Subcutaneous abdominal adipose tissue (tissue), 5 donors: Measurements from ENCODE around the gene DDR2.

Source experiments
- H3K27ac ChIP-seq: one replicate; pipeline ENCODE4 v1.7.0; 2013; ENCODE audit warnings: low read depth, mild to moderate bottlenecking, inconsistent platforms, low read length, moderate library complexity
- H3K27me3 ChIP-seq, 5 donors: one replicate each; pipeline ENCODE4 v1.7.0; 2013; ENCODE audit warnings: low read length in 5 of 5, inconsistent platforms in 1 of 5; ENCODE audit not compliant: control insufficient read depth in 5 of 5, insufficient read depth in 4 of 5
- H3K36me3 ChIP-seq, 5 donors: one replicate each; pipeline ENCODE4 v1.7.0; 2013; ENCODE audit warnings: low read length in 5 of 5; ENCODE audit not compliant: control insufficient read depth in 5 of 5, insufficient read depth in 5 of 5
- H3K4me1 ChIP-seq, 5 donors: one replicate each; pipeline ENCODE4 v1.7.0; 2013; ENCODE audit warnings: low read length in 5 of 5, mild to moderate bottlenecking in 3 of 5, moderate library complexity in 1 of 5; ENCODE audit not compliant: control insufficient read depth in 5 of 5, insufficient read depth in 5 of 5
- H3K4me3 ChIP-seq, 5 donors: one replicate each; pipeline ENCODE4 v1.7.0; 2013; ENCODE audit warnings: low read length in 5 of 5, low read depth in 1 of 5
- H3K9ac ChIP-seq, 5 donors: one replicate each; pipeline ENCODE4 v1.7.0; 2013; ENCODE audit warnings: low read length in 5 of 5, mild to moderate bottlenecking in 4 of 5, moderate library complexity in 3 of 5
- H3K9me3 ChIP-seq, 5 donors: one replicate each; pipeline ENCODE4 v1.7.0; 2013; ENCODE audit warnings: low read length in 5 of 5; ENCODE audit not compliant: control insufficient read depth in 5 of 5
- donor health status: healthy.
- donor health status: healthy.
- donor health status: healthy.
- donor health status: healthy.
- donor health status: healthy.

The DDR2 gene

GRCh38 chr1:162691999-162692575 is 59.8 kb downstream of the DDR2 start:
- peaks cover 8 to 59% (median 53%) of the 10 kb centered on the region in 5 donors for H3K4me1 ChIP-seq
- H3K36me3 ChIP-seq = no peaks in the 10 kb centered on the region
- H3K9me3 ChIP-seq = no peaks in the 10 kb centered on the region
- peak overlapping the region; percentile 92 for H3K27ac ChIP-seq
- H3K27me3 ChIP-seq = no peaks in the 10 kb centered on the region
- peak overlapping the region in 2 of 5 donors; percentile 10 to 11 for H3K9ac ChIP-seq
- H3K4me3 ChIP-seq = no peak overlapping the region

- Histone ChIP-seq H3K36me3 (no peaks in the 10 kb centered on the region), H3K27me3 (no peaks in the 10 kb centered on the region), H3K27ac (peak overlapping the region; percentile 82), H3K4me3 (no peak overlapping the region), H3K9ac (peak overlapping the region in 2 of 5 donors; percentile 1 to 32), H3K4me1 (peaks cover 8 to 64% (median 57%) of the 10 kb centered on the region in 5 donors), H3K9me3 (no peaks in the 10 kb centered on the region)
Measured at GRCh38 chr1:162694911-162695310, 62.6 kb downstream of the DDR2 start.

- Histone ChIP-seq H3K9me3 (no peaks in the 10 kb centered on the region), H3K9ac (peak overlapping the region in 1 of 5 donors; percentile 1), H3K27me3 (no peaks in the 10 kb centered on the region), H3K36me3 (peaks cover 0 to 5% (median 0%) of the 10 kb centered on the region in 5 donors), H3K27ac (peak overlapping the region; percentile 82), H3K4me1 (peaks cover 8 to 60% (median 53%) of the 10 kb centered on the region in 5 donors), H3K4me3 (no peak overlapping the region)
Measured at GRCh38 chr1:162695687-162696086, 63.4 kb downstream of the DDR2 start.

GRCh38 chr1:162696286-162696862 is 64.1 kb downstream of the DDR2 start:
- Histone ChIP-seq H3K27ac (peak overlapping the region; percentile 82), H3K36me3 (peaks cover 0 to 5% (median 0%) of the 10 kb centered on the region in 5 donors), H3K9me3 (no peaks in the 10 kb centered on the region), H3K4me1 (peaks cover 4 to 56% (median 47%) of the 10 kb centered on the region in 5 donors), H3K4me3 (no peak overlapping the region), H3K27me3 (no peaks in the 10 kb centered on the region), H3K9ac (peak overlapping the region in 2 of 5 donors; percentile 26 to 33)

- Histone ChIP-seq H3K4me3 (no peak overlapping the region), H3K27me3 (no peaks in the 10 kb centered on the region), H3K9ac (peak overlapping the region in 2 of 5 donors; percentile 4 to 33), H3K27ac (peak overlapping the region; percentile 82), H3K9me3 (no peaks in the 10 kb centered on the region), H3K36me3 (peaks cover 0 to 5% (median 0%) of the 10 kb centered on the region in 5 donors), H3K4me1 (peaks cover 2 to 49% (median 40%) of the 10 kb centered on the region in 5 donors)
Measured at GRCh38 chr1:162697140-162697895, 65.1 kb downstream of the DDR2 start.

- H3K36me3 ChIP-seq = peaks cover 0 to 5% (median 0%) of the 10 kb centered on the region in 5 donors
- H3K4me3 ChIP-seq = no peak overlapping the region
- peak overlapping the region; percentile 82 for H3K27ac ChIP-seq
- H3K9ac ChIP-seq = no peak overlapping the region
- H3K9me3 ChIP-seq = no peaks in the 10 kb centered on the region
- peaks cover 8 to 64% (median 57%) of the 10 kb centered on the region in 5 donors for H3K4me1 ChIP-seq
- H3K27me3 ChIP-seq = no peaks in the 10 kb centered on the region
Measured at GRCh38 chr1:162699366-162699765, 67.1 kb downstream of the DDR2 start.

GRCh38 chr1:162700131-162700530 is 67.9 kb downstream of the DDR2 start:
- H3K27ac ChIP-seq = no peak overlapping the region

GRCh38 chr1:162701286-162701685 is 69.0 kb downstream of the DDR2 start:
- Histone ChIP-seq H3K4me1 (peaks cover 8 to 69% (median 59%) of the 10 kb centered on the region in 5 donors), H3K4me3 (no peak overlapping the region), H3K27ac (no peak overlapping the region), H3K36me3 (peaks cover 0 to 11% (median 0%) of the 10 kb centered on the region in 5 donors), H3K9ac (no peak overlapping the region), H3K27me3 (no peaks in the 10 kb centered on the region), H3K9me3 (no peaks in the 10 kb centered on the region)

More at GRCh38 chr1:162700131-162700530, 67.9 kb downstream of the DDR2 start:
- Histone ChIP-seq H3K27me3 (no peaks in the 10 kb centered on the region), H3K9me3 (no peaks in the 10 kb centered on the region), H3K36me3 (peaks cover 0 to 5% (median 0%) of the 10 kb centered on the region in 5 donors), H3K9ac (no peak overlapping the region), H3K4me1 (peaks cover 8 to 69% (median 62%) of the 10 kb centered on the region in 5 donors), H3K4me3 (no peak overlapping the region)

- H3K27ac ChIP-seq = peak overlapping the region; percentile 79
- peaks cover 0 to 15% (median 0%) of the 10 kb centered on the region in 5 donors for H3K36me3 ChIP-seq
- peaks cover 8 to 55% (median 52%) of the 10 kb centered on the region in 5 donors for H3K4me1 ChIP-seq
- H3K9ac ChIP-seq = peak overlapping the region in 1 of 5 donors; percentile 70
- no peak overlapping the region for H3K4me3 ChIP-seq
- no peaks in the 10 kb centered on the region for H3K27me3 ChIP-seq
- no peaks in the 10 kb centered on the region for H3K9me3 ChIP-seq
Measured at GRCh38 chr1:162702628-162703027, 70.4 kb downstream of the DDR2 start.

- Histone ChIP-seq H3K36me3 (peaks cover 0 to 15% (median 0%) of the 10 kb centered on the region in 5 donors), H3K4me1 (peaks cover 8 to 49% (median 43%) of the 10 kb centered on the region in 5 donors), H3K9me3 (no peaks in the 10 kb centered on the region), H3K27me3 (no peaks in the 10 kb centered on the region), H3K9ac (peak overlapping the region in 2 of 5 donors; percentile 42 to 70), H3K4me3 (no peak overlapping the region), H3K27ac (peak overlapping the region; percentile 79)
Measured at GRCh38 chr1:162703708-162704107, 71.4 kb downstream of the DDR2 start.
